ENCODE results near the gene UBASH3A. TPM values are rescaled to one million over a fixed set of nuclear protein-coding genes. Genes with fewer than 3 reads are reported as not detected.

UBASH3A gene
- total RNA-seq, 4 donors from 2014 or later, result 0.31 to 0.96 (median 0.79) TPM; not detected in 1

DNA sequence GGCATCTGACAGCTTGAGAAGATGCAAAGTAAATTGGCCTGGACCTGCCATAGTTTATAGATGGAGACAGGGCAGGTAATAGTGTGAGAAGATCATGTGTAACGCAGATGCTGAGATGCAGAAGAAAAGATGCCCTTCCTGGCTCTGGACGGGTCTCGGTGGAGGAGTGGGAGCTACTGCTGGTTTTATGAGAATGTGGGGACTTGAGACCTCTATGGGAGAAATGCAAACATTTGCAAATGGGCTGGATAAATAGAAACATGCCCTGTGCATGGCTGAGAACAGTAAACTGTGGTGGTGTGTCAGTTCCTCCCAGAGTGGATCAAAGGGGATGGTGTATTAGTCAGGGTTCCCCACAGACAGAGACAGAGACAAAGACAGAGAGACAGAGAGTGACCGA lies 21.9 kb downstream of the UBASH3A start:
- TF ChIP-seq, protein P1, sequence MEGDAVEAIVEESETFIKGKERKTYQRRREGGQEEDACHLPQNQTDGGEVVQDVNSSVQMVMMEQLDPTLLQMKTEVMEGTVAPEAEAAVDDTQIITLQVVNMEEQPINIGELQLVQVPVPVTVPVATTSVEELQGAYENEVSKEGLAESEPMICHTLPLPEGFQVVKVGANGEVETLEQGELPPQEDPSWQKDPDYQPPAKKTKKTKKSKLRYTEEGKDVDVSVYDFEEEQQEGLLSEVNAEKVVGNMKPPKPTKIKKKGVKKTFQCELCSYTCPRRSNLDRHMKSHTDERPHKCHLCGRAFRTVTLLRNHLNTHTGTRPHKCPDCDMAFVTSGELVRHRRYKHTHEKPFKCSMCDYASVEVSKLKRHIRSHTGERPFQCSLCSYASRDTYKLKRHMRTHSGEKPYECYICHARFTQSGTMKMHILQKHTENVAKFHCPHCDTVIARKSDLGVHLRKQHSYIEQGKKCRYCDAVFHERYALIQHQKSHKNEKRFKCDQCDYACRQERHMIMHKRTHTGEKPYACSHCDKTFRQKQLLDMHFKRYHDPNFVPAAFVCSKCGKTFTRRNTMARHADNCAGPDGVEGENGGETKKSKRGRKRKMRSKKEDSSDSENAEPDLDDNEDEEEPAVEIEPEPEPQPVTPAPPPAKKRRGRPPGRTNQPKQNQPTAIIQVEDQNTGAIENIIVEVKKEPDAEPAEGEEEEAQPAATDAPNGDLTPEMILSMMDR (IDR thresholded peaks at IDR 0.05), result no peak
- ATAC-seq (ENCODE audit: low FRiP score), result no peak
- DNase-seq (ENCODE audit: low spot score), result no peak

DNA sequence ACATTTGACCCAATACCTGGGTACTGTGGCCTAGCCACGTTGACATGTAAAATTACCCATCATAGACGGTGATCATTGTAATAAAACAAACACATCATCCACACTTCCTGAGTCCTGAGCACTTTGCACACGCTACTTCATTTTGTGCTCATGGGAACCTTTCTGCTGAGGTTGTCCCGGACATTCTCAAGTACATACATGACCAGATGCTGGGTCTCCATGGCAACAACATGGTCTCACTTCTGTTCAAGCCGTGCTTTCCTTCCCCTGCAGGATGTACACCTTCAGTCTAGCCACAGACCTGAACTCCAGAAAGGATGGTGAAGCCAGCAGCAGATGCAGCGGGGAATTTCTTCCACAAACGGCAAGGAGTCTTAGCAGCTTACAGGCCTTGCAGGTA lies 22.7 kb downstream of the UBASH3A start:
- no peak for ATAC-seq (ENCODE audit: low FRiP score)
- TF ChIP-seq, protein P1 (IDR thresholded peaks at IDR 0.05), result no peak
- no peak for DNase-seq (ENCODE audit: low spot score)

- TF ChIP-seq, protein P1 (IDR thresholded peaks at IDR 0.05), result no peak
- ATAC-seq (ENCODE audit: low FRiP score) (no peak), DNase-seq (ENCODE audit: low spot score) (no peak)
Measured at GRCh38 chr21:42426876-42427480, 23.3 kb downstream of the UBASH3A start.

GRCh38 chr21:42427809-42428419 lies 24.2 kb downstream of the UBASH3A start:
- ATAC-seq (ENCODE audit: low FRiP score) (no peak), DNase-seq (ENCODE audit: low spot score) (no peak)
- TF ChIP-seq, protein P1 (IDR thresholded peaks at IDR 0.05), result no peak

GRCh38 chr21:42429021-42429420 lies 25.3 kb downstream of the UBASH3A start:
- DNase-seq (ENCODE audit: low spot score), result no peak
- ATAC-seq (ENCODE audit: low FRiP score), result no peak
- TF ChIP-seq, protein P1 (IDR thresholded peaks at IDR 0.05), result no peak

DNA sequence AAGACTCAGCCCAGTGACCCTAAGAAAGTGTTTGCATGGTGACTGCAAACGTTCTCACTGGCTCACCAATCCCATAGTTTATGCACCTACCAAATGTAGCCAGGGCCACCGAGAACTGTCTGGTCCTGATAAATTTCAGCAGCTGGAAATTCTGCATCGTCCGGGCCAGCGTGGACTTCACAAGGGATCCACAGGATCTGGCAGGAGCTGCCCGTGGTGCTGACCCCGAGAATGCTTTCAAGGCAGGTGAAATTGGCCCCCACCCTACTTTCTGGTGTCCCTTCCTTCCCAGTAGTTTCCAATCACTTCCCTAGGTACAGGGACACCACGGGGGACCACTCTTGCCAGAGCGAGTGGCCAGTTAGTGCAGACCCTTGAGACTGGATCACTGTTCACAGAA lies 26.2 kb downstream of the UBASH3A start:
- TF ChIP-seq, protein P1 (IDR thresholded peaks at IDR 0.05), result no peak
- ATAC-seq (ENCODE audit: low FRiP score) (no peak), DNase-seq (ENCODE audit: low spot score) (no peak)

GRCh38 chr21:42430521-42430920 lies 26.8 kb downstream of the UBASH3A start:
- DNase-seq (ENCODE audit: low spot score), result no peak
- no peak for ATAC-seq (ENCODE audit: low FRiP score)
- TF ChIP-seq, protein P1 (IDR thresholded peaks at IDR 0.05), result no peak
